GM19099 (cell line): ENCODE data around the gene PWWP2B.

ENCODE experiments used
- POLR2A ChIP-seq: IDR thresholded peaks from 3 replicates; pipeline ENCODE4 v1.6.1; 2011; ENCODE audit warnings: low read depth; ENCODE audit not compliant: insufficient read length; ENCODE audit errors: extremely low read depth

PWWP2B gene

GRCh38 chr10:132414402-132415016, 17.5 kb downstream of the PWWP2B start:
- TF ChIP-seq POLR2A, result no peak

DNA sequence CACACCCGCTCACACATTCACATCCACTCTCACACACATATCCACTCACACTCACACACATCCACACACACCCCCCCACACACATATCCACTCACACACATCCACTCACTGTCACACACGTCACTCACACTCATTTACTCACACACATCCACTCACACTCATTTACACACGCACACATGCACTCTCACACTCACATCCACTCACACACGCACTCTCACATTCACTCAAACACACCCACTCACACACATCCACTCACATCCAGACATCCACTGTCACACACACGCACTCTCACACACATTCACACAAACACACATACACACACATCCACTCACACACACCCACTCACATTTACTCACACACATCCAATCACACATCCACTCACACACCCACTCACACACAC, 18.3 kb downstream of the PWWP2B start:
- no peak for TF ChIP-seq POLR2A

DNA sequence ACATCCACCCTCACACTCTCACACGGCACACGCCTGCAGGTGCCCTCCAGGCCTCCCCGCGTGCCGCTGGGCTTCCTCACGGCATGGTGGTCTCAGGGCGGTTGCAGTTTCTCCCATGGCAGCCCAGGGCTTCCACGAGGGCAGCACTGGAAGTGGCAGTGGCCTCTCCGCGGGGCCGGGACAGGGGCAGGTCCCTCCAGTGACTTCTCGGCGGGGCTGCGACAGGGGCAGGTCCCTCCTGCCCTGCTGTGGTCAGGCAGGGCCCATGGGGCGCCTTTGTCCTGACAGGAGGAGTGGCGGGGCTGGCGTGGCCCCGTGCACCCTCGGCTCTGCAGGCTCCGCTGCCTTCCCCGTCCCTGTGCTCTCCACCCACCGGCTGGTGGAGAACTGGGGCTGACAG, 19.0 kb downstream of the PWWP2B start:
- TF ChIP-seq POLR2A, result no peak

GRCh38 chr10:132416566-132417256, 19.7 kb downstream of the PWWP2B start:
- no peak for TF ChIP-seq POLR2A

- TF ChIP-seq POLR2A, result no peak
These were observed 20.4 kb downstream of the PWWP2B start for GRCh38 chr10:132417257-132417910.

DNA sequence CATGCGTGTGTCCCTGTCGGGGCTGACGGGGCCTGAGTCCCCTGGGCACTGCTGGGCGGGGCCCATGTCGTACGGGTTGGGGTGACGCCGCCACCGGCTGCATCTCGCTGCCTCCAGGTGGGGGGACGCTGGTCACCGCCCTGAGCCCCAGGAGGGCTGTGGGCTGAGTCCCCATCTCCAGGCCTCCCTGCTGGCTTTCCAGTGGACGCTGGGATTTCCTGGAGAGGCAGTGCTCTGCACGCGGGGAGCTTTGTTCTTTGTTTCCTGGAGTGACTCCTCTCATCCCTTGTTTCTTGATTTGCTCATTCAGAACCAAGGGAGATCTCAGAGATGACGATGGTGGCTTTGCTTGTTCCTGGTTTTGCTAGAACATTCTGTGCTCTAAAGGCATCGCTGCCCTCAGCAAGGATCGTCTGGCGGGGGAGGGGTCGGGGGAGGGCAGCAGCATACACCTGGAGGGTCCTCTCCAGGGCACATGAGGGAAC, 21.0 kb downstream of the PWWP2B start:
- no peak for TF ChIP-seq POLR2A

DNA sequence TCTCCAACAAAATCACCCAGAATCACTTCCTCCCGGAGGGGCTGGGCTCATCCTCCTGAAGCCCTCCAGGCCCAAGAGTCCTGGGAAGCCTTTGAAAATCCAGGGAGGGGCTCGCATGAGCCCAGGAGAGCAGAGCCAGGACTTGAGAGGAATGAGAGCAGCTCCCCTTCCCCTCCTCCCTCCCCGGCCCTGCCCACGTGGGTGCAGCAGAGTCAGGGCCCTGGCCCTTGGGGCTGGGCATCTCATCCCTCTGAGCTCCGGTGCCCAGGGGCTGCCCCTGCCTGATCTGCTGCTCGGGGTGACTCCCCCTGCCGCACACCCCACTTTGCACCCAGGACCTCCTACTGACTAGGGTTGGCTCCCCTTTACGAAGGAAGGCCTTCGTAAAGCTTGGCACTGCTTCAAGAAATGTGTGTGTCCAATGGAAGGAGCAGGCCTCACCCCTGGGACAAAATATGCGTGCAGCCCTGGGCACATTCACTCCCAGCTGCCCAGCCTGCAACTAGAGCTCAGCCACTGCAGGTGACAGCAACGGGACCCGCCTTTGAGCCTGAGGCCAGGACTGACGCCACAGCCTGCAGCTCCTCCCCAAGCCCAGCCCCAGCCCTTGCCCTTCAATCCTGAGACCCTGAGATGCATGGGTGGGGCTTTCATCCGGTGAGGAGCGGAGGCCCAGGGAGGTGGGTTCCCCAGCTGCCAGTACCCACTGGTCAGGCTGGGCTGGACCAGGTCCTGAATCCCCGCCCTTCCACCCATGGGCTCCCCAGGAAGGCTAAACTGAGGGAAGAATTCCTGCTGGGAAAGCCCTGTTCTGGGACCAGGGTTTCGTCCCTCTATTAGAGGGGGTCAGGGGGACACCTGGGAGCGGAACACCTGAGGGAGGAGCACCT, 21.8 kb downstream of the PWWP2B start:
- TF ChIP-seq POLR2A, result no peak

DNA sequence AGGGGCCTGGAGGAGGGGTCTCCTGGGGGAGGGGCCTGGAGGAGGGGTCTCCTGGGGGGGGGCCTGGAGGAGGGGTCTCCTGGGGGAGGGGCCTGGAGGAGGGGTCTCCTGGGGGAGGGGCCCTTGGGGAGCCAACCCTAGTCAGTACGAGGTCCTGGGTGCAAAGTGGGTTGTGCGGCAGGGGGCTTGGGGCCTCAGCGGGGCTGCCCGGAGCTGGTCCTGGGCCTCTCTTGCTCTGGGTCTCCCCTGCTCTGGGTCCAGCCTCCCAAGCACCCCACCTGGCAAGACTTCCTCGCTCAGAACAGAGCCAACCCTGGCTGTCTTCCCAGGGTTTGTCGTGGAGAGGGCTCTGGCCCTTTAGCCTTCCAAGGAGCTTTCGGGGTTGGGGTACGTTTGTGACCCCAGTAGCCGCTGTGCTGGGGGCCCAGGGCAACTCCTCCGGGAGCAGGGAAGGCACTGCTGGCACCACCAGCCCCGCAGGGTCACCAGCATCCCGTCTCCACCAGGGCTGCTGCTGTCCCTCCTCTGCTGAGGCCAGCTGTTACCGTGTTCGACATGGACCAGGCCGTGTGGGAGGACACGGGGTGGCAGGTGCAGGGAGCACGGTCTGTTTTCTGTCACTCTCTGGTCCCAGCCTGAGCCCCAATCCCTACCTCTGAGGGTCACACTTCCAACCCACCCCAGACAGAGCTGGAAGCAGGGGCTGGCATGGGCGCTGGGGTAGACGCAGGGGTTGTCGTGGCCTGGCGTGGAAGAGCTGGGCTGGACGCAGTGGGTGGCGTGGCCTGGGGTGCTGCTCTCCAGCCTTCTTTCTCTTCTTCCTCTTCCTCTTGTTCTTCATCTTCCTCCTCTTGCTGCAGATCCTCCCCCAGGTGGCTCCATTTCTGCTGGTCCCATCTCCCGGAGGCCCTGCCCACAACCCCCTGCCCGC, 22.8 kb downstream of the PWWP2B start:
- no peak for TF ChIP-seq POLR2A

- TF ChIP-seq POLR2A, result no peak
These were observed 23.5 kb downstream of the PWWP2B start for GRCh38 chr10:132420469-132420980.

GRCh38 chr10:132420981-132421846, 24.2 kb downstream of the PWWP2B start:
- TF ChIP-seq POLR2A, result no peak

GRCh38 chr10:132421847-132422751, 25.1 kb downstream of the PWWP2B start:
- TF ChIP-seq POLR2A, result peak; percentile 11
